Measurements from ENCODE around the gene DLGAP3. TPM values are rescaled to one million over a fixed set of nuclear protein-coding genes. Genes with fewer than 3 reads are reported as not detected.
"Not testable (repeated sequence)": the region's sequence is repeated elsewhere in the genome, so short reads cannot be mapped to it uniquely, and the experiment has no call there.

Gene DLGAP3
- total RNA-seq, 1 donor from 2014 or later, result 44.8 TPM

DNA sequence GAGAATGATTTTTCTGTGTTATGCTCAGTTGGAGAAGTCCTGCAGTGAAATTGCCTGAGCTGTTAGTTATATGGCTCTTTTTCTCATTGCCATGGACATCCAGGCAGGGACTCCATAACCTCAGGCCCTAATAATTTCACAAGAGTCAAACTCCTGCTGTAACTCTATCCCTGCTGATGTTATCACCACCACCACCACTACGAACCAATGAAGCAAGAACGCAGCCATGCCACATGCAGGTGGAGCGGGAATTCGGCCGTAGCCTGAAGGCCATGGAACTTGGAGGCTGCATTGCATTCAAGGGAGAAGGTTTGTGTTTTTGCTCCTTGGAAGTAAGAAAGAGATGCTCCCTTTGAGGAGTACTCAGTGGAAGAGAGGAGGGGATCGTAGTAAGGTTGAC is 16.8 kb upstream of the DLGAP3 start:
- no peak for DNase-seq
- peaks cover 6% of the 10 kb centered on the region for H3K36me3 Mint-ChIP-seq (ENCODE audit: unreplicated experiment)
- no peaks in the 10 kb centered on the region for H3K4me1 Mint-ChIP-seq (ENCODE audit: low read depth, unreplicated experiment)
- H3K27me3 Mint-ChIP-seq (ENCODE audit: unreplicated experiment), result no peaks in the 10 kb centered on the region
- H3K9me3 Mint-ChIP-seq (ENCODE audit: unreplicated experiment), result peaks cover 2% of the 10 kb centered on the region
- no peak for TF ChIP-seq CTCF (IDR thresholded peaks at IDR 0.05; ENCODE audit: partially characterized antibody, unreplicated experiment)
- H3K4me3 Mint-ChIP-seq (ENCODE audit: unreplicated experiment), result no peak overlapping the region
- H3K27ac Mint-ChIP-seq (ENCODE audit: unreplicated experiment), result no peak overlapping the region

DNA sequence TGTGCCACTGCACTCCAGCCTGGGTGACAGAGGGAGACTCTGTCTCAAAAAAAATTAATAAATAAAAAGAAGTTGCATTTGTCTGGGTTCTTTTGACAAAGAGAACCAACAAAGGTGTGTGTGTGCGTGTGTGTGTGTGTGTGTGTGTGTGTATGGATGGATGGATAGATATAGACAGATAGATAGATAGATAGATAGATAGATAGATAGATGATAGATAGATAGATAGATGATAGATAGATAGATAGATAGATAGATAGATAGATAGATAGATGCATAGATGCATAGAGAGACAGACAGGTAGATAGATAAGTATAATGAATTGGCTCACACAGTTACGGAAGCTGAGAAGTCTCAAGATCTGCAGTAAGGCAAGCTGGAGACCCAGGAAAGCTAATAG is 12.3 kb upstream of the DLGAP3 start:
- not testable (repeated sequence) for DNase-seq; H3K36me3 Mint-ChIP-seq (ENCODE audit: unreplicated experiment); H3K4me1 Mint-ChIP-seq (ENCODE audit: low read depth, unreplicated experiment); H3K27ac Mint-ChIP-seq (ENCODE audit: unreplicated experiment); H3K9me3 Mint-ChIP-seq (ENCODE audit: unreplicated experiment); H3K4me3 Mint-ChIP-seq (ENCODE audit: unreplicated experiment); H3K27me3 Mint-ChIP-seq (ENCODE audit: unreplicated experiment)

GRCh38 chr1:34930702-34931071 is 1.2 kb upstream of the DLGAP3 start:
- H3K27me3 Mint-ChIP-seq (ENCODE audit: unreplicated experiment), result peaks cover 4% of the 10 kb centered on the region
- peaks cover 12% of the 10 kb centered on the region for H3K4me1 Mint-ChIP-seq (ENCODE audit: low read depth, unreplicated experiment)
- H3K27ac Mint-ChIP-seq (ENCODE audit: unreplicated experiment), result no peak overlapping the region
- peaks cover 4% of the 10 kb centered on the region for H3K36me3 Mint-ChIP-seq (ENCODE audit: unreplicated experiment)
- no peak for TF ChIP-seq CTCF (IDR thresholded peaks at IDR 0.05; ENCODE audit: partially characterized antibody, unreplicated experiment)
- peaks cover 5% of the 10 kb centered on the region for H3K9me3 Mint-ChIP-seq (ENCODE audit: unreplicated experiment)
- DNase-seq, result no peak
- H3K4me3 Mint-ChIP-seq (ENCODE audit: unreplicated experiment), result peak overlapping the region; percentile 55

DNA sequence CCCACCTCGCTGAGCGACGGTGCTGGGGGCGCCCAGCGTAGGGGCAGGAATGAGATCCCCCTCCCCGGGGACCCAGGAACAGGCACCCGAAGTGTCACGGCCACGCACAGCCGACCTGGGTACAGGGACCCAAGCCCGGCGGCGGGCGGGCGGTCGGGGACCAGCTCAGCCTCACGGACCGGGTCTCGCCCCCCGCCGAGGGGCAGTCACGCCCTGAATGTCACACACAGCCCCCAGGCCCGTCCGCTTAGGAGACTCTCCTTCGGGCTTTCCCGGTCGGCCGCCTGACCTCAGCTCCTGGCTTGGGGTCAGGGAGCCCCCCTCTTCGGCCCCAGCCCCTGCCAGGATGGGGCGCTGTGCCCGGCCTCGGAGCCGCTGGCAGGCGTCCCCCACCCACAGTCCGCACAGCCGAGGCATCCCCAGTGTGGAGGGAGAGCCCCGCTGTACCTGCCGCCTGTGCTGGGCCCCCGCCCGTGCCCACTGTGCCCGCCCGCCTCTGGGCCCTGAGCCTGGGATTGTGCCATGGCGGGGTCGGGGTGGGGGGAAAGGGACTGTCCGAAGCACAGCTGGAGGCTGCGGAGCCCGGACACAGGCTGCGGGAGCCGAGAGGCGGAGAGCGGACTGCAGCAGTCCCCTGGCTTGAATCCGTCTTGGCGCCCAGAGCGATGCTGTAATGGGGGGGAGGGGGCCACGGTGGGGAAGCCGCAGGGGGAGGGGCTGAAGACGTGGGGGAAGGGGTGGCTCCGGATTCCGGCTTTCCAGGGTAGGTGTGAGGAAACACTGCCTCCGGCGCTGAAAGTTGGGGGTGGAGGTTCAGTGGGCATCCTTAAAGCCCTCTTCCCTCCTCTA is 627 bp upstream of the DLGAP3 start:
- H3K36me3 Mint-ChIP-seq (ENCODE audit: unreplicated experiment), result peaks cover 4% of the 10 kb centered on the region
- DNase-seq, result peak; percentile 69
- peaks cover 4% of the 10 kb centered on the region for H3K27me3 Mint-ChIP-seq (ENCODE audit: unreplicated experiment)
- H3K4me3 Mint-ChIP-seq (ENCODE audit: unreplicated experiment), result peak overlapping the region; percentile 55
- TF ChIP-seq CTCF (IDR thresholded peaks at IDR 0.05; ENCODE audit: partially characterized antibody, unreplicated experiment), result no peak
- H3K27ac Mint-ChIP-seq (ENCODE audit: unreplicated experiment), result no peak overlapping the region
- peaks cover 14% of the 10 kb centered on the region for H3K4me1 Mint-ChIP-seq (ENCODE audit: low read depth, unreplicated experiment)
- peaks cover 5% of the 10 kb centered on the region for H3K9me3 Mint-ChIP-seq (ENCODE audit: unreplicated experiment)

- H3K27ac Mint-ChIP-seq (ENCODE audit: unreplicated experiment), result peak overlapping the region; percentile 90
- H3K9me3 Mint-ChIP-seq (ENCODE audit: unreplicated experiment), result peaks cover 5% of the 10 kb centered on the region
- DNase-seq, result peak; percentile 49
- H3K27me3 Mint-ChIP-seq (ENCODE audit: unreplicated experiment), result peaks cover 4% of the 10 kb centered on the region
- peaks cover 4% of the 10 kb centered on the region for H3K36me3 Mint-ChIP-seq (ENCODE audit: unreplicated experiment)
- peak overlapping the region; percentile 97 for H3K4me3 Mint-ChIP-seq (ENCODE audit: unreplicated experiment)
- no peak for TF ChIP-seq CTCF (IDR thresholded peaks at IDR 0.05; ENCODE audit: partially characterized antibody, unreplicated experiment)
- H3K4me1 Mint-ChIP-seq (ENCODE audit: low read depth, unreplicated experiment), result peaks cover 21% of the 10 kb centered on the region
These were observed 552 bp downstream of the DLGAP3 start for GRCh38 chr1:34928699-34929496.
